Measurements from ENCODE around the gene SGCA. TPM values are rescaled to one million over a fixed set of nuclear protein-coding genes. Genes with fewer than 3 reads are reported as not detected.
A peak's percentile ranks its signal among the peaks of the same experiment; 100 is the strongest.

SGCA gene
- total RNA-seq, 2 experiments from 2014 or later, result 0.57 to 1.1 TPM

GRCh38 chr17:50169121-50169764, 3.4 kb downstream of the SGCA start:
- TF ChIP-seq, protein P1, sequence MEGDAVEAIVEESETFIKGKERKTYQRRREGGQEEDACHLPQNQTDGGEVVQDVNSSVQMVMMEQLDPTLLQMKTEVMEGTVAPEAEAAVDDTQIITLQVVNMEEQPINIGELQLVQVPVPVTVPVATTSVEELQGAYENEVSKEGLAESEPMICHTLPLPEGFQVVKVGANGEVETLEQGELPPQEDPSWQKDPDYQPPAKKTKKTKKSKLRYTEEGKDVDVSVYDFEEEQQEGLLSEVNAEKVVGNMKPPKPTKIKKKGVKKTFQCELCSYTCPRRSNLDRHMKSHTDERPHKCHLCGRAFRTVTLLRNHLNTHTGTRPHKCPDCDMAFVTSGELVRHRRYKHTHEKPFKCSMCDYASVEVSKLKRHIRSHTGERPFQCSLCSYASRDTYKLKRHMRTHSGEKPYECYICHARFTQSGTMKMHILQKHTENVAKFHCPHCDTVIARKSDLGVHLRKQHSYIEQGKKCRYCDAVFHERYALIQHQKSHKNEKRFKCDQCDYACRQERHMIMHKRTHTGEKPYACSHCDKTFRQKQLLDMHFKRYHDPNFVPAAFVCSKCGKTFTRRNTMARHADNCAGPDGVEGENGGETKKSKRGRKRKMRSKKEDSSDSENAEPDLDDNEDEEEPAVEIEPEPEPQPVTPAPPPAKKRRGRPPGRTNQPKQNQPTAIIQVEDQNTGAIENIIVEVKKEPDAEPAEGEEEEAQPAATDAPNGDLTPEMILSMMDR (conservative IDR thresholded peaks at IDR 0.05; ENCODE audit: low read length), result peak; percentile 92
- no peak for TF ChIP-seq EZH2phosphoT487 (IDR thresholded peaks at IDR 0.05; ENCODE audit: borderline replicate concordance, low read depth, low read length)
- Histone ChIP-seq H2AFZ (ENCODE audit: low read length) (peak overlapping the region; percentile 96), H3K9me3 (ENCODE audit: low read length) (no peaks in the 10 kb centered on the region), H4K20me1 (ENCODE audit: insufficient read depth, low read length) (no peaks in the 10 kb centered on the region), H3K36me3 (ENCODE audit: insufficient read depth, low read length) (no peaks in the 10 kb centered on the region), H3K4me1 (ENCODE audit: insufficient read depth, low read length, poor library complexity, severe bottlenecking) (peaks cover 17% of the 10 kb centered on the region), H3K4me3 (ENCODE audit: low read depth, low read length, poor library complexity, severe bottlenecking) (peak overlapping the region; percentile 64), H3K79me2 (ENCODE audit: insufficient read depth, low read depth, low read length) (no peaks in the 10 kb centered on the region), H3K9me2 (ENCODE audit: insufficient read depth, low read length) (no peaks in the 10 kb centered on the region), H3K27ac (ENCODE audit: low read depth, low read length, poor library complexity, severe bottlenecking) (no peak overlapping the region), H3K4me2 (ENCODE audit: low read length) (peak overlapping the region; percentile 69)
- DNase-seq (ENCODE audit: low spot score), result peak; percentile 84
- ChIA-PET CTCF (ENCODE audit: unreplicated experiment) (interaction anchor here (0.6 to 1.5 kb wide), 8 partner anchors 8 to 75 kb away, joined by 3 to 9 read pairs (median 4); no protein-coding TSS in a partner anchor), POLR2A (interaction anchor here (0.6 to 0.8 kb wide), 2 partner anchors 28 to 68 kb away, joined by 3 read pairs; no protein-coding TSS in a partner anchor)
- intact Hi-C loops (cut with micrococcal nuclease; ENCODE audit: unreplicated experiment), result loop anchor here (1.0 kb wide), 3 partner anchors 29 to 128 kb away; no protein-coding TSS in a partner anchor
- no TSS peak for BruUV-seq (replicated peaks)

DNA sequence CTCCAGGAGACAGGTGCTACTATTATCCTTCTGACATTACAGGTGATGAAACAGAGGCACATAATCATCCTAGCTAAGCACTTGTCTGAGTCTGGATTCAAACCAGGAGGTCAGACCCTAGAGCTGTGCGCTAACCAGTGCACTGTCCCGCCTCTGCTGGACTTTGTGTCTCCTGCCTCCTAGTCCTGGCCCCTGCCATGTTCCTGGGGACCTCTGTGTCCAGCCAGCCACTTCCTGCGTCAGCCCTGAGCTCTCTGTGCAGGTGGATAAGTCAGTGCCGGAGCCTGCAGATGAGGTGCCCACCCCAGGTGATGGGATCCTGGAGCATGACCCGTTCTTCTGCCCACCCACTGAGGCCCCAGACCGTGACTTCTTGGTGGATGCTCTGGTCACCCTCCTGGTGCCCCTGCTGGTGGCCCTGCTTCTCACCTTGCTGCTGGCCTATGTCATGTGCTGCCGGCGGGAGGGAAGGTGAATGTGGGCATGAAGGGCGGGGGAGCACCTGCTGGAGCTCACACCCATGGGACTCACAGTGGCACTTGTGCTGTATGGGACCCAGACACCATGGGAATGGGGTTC, 4.2 kb downstream of the SGCA start:
- intact Hi-C loops (cut with micrococcal nuclease; ENCODE audit: unreplicated experiment), result loop anchor here (1.0 kb wide), 3 partner anchors 28 to 127 kb away; no protein-coding TSS in a partner anchor
- Histone ChIP-seq H3K4me2 (ENCODE audit: low read length) (no peak overlapping the region), H3K79me2 (ENCODE audit: insufficient read depth, low read depth, low read length) (no peaks in the 10 kb centered on the region), H3K4me3 (ENCODE audit: low read depth, low read length, poor library complexity, severe bottlenecking) (no peak overlapping the region), H3K9me2 (ENCODE audit: insufficient read depth, low read length) (no peaks in the 10 kb centered on the region), H2AFZ (ENCODE audit: low read length) (no peak overlapping the region), H3K27ac (ENCODE audit: low read depth, low read length, poor library complexity, severe bottlenecking) (no peak overlapping the region), H3K36me3 (ENCODE audit: insufficient read depth, low read length) (no peaks in the 10 kb centered on the region), H3K4me1 (ENCODE audit: insufficient read depth, low read length, poor library complexity, severe bottlenecking) (peaks cover 17% of the 10 kb centered on the region), H4K20me1 (ENCODE audit: insufficient read depth, low read length) (no peaks in the 10 kb centered on the region), H3K9me3 (ENCODE audit: low read length) (no peaks in the 10 kb centered on the region)
- POLR2A ChIA-PET, result interaction anchor here (0.6 to 0.8 kb wide), 2 partner anchors 27 to 67 kb away, joined by 3 read pairs; no protein-coding TSS in a partner anchor
- TF ChIP-seq, protein P1 (conservative IDR thresholded peaks at IDR 0.05; ENCODE audit: low read length), result no peak
- TF ChIP-seq EZH2phosphoT487 (IDR thresholded peaks at IDR 0.05; ENCODE audit: borderline replicate concordance, low read depth, low read length), result no peak
- no TSS peak for BruUV-seq (replicated peaks)
- DNase-seq (ENCODE audit: low spot score), result no peak
- CTCF ChIA-PET (ENCODE audit: unreplicated experiment), result interaction anchor here (0.8 to 1.5 kb wide), 7 partner anchors 8 to 76 kb away, joined by 3 to 9 read pairs (median 4); no protein-coding TSS in a partner anchor
